Dermis blood vessel endothelial cell (primary cell): Measurements from ENCODE around the gene PCDHA3. TPM values are rescaled to one million over a fixed set of nuclear protein-coding genes. Genes with fewer than 3 reads are reported as not detected.
"Not testable (repeated sequence)": the region's sequence is repeated elsewhere in the genome, so short reads cannot be mapped to it uniquely, and the experiment has no call there.

ENCODE experiments used
- DNase-seq: peaks from one replicate; pipeline ENCODE4 v3.0.0; 2010
- total RNA-seq: library from RNA; depleted of rRNA; stranded (reverse); fragments of >200 nt; gene quantifications from 2 replicates; pipeline ENCODE4 v1.2.3, GENCODE V29; 2014

PCDHA3 gene
- 0.14 and 0.17 TPM in 2 replicates for total RNA-seq

DNA sequence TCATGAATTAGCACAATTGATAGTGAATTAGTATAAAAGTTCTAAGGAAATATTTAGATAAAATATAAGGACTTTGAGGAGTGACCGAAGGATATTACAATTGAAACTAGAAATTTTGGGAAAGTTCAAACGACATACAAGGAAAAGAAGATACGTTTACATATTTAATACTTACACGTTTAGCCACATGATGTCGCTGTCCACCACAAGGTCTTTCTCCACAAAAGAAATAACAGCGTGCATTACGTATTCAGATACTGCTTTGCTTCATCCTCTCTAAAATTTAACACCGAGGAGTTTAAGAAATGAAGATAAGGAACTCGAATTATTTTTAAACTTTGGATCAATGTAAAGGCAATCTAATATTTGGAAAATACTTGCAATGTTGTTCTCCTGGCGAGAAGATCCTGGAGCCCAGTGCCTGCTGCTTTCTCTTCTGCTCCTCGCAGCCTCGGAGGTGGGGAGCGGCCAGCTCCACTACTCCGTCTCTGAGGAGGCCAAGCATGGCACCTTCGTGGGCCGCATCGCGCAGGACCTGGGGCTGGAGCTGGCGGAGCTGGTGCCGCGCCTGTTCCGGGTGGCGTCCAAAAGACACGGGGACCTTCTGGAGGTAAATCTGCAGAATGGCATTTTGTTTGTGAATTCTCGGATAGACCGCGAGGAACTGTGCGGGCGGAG, at the start of gene PCDHA3:
PCDHA3 (plus strand) TSS at position 242 of the 678 bp plus-strand sequence.
- DNase-seq = peak; percentile 65

DNA sequence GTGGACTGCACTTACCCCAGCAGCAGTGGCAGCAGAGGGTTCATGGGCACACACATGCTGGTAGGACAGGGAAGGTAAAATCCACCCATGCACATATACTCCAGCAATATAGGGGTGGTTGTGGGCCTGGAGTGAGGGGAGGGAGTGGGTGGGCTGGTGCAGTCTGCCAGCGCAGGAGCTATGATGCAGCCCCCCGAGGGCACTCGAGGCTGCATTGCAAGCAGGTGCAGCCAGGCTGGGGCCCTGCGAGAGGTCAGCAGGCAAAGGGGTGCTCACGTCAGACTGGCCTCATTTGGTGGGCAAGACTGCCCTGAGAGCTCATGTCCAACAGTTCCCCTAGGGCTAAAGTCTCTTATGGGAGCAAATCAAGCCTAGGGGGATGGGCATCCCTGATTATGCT, 47.3 kb upstream of the PCDHA3 start:
- DNase-seq = no peak

DNA sequence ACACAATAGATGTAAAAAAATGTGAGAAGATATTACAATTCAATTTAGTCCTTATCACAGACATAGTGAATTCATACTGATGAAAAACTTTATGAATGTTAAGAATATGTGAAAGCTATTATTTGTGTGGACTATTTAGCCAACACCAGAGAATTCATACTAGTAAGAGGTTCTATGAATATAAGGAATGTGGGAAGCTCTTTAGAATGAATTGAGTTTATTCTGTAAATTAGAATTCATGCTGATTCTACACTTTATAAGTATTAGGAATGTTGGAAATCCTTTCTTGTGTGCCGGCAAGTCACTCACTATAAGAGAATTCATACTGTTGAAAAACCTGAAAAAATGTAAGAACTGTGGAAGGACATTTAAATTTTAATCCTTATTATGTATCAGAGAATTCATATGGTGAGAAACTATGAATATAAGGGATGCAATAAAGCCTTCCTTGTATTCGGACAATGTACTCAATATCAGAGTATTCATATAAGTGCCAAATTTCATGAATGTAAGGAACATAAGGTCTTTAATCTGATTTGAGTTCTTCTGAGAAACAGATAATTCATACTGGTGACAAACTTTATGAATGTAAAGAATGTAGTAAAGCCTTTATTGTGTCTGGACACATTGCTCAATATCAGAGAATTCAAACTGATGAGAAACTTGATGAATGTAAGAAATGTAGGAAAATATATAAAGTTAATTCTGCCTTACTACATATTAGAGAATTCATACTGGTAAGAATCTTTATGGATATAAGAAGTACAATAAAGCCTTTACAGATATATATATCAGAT, 36.5 kb upstream of the PCDHA3 start:
- DNase-seq = peak; percentile 4

DNA sequence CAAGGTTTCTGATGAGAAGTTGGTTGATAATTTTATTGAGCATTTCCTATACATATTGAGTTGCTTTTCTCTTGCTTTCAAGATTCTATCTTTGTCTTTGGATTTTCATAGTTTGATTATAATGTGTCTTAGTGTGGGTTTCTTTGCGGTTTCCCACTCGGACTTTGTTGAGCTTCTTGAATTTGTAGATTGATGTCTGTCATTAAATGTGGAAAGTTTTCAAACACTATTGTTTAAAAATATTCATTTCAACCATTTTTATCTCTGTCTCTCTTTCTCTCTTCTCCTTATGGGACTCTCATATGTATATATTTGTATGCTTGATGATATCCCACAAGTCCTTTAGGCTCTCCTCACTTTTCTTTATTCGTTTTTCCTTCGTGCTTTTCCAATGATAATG, 33.4 kb upstream of the PCDHA3 start:
- no peak for DNase-seq

DNA sequence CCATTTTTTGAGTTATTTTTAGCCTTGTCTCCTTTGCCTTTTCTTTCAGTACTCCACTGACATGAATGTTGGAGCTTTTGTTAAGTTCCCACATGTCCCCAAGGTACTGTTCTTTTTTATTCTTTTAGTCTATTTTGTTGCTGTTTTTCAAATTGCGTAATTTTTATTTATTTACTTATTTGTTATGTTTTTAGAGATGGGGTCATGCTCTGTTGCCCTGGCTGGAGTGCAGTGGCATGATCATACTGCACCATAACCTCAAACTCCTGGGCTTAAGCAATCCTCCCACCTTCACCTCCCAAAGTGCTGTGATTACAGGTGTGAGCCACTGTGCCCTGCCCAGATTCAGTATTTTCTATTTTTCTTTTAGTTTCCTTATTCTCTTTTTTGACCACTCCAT, 20.3 kb upstream of the PCDHA3 start:
- no peak for DNase-seq

DNA sequence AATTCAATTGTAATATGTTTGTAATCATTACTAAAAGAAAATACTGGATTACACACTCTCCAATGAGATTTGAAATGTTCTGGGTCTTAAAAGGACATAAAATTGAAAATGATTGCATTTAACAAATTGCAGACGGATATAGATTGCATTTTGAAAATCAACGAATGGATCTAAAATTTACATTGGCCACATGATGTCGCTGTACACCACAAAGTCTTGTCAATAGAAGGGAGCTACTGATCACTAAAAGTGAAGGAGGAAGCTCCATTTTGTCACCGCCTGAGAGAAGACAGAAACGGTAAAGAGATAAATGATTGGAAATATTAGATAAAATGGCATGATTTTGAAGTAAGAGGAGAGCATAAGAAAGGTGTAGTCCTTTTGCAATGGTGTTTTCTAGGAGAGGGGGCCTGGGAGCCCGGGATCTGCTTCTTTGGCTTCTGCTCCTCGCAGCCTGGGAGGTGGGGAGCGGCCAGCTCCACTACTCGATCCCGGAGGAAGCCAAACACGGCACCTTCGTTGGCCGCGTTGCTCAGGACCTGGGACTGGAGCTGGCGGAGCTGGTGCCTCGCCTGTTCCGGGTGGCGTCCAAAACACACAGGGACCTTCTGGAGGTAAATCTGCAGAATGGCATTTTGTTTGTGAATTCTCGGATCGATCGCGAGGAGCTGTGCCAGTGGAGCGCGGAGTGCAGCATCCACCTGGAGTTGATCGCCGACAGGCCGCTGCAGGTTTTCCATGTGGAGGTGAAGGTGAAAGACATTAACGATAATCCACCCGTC, 14.8 kb upstream of the PCDHA3 start, which contains the start of gene PCDHA1:
PCDHA1 (plus strand) TSS at position 236 of the 782 bp plus-strand sequence.
- DNase-seq = no peak

DNA sequence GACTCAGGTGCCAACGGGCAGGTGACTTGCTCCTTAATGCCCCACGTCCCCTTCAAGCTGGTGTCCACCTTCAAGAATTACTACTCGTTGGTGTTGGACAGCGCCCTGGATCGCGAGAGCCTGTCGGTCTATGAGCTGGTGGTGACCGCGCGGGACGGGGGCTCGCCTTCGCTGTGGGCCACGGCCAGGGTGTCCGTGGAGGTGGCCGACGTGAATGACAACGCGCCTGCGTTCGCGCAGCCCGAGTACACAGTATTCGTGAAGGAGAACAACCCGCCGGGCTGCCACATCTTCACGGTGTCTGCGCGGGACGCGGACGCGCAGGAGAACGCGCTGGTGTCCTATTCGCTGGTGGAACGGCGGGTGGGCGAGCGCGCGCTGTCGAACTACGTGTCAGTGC, 13.4 kb upstream of the PCDHA3 start:
- not testable (repeated sequence) for DNase-seq

DNA sequence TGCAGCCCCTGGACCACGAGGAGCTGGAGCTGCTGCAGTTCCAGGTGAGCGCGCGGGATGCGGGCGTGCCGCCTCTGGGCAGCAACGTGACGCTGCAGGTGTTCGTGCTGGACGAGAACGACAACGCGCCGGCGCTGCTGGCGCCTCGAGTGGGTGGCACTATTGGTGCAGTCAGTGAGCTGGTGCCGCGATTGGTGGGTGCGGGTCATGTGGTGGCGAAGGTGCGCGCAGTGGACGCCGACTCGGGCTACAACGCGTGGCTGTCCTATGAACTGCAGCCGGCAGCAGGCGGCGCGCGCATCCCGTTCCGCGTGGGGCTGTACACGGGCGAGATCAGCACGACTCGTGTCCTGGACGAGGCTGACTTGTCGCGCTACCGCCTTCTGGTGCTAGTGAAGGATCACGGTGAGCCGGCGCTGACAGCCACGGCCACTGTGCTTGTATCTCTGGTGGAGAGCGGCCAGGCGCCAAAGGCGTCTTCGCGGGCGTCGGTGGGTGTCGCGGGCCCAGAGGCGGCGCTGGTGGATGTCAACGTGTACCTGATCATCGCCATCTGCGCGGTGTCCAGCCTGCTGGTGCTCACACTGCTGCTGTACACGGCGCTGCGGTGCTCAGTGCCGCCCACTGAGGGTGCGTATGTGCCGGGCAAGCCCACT, 12.9 kb upstream of the PCDHA3 start:
- DNase-seq = not testable (repeated sequence)

DNA sequence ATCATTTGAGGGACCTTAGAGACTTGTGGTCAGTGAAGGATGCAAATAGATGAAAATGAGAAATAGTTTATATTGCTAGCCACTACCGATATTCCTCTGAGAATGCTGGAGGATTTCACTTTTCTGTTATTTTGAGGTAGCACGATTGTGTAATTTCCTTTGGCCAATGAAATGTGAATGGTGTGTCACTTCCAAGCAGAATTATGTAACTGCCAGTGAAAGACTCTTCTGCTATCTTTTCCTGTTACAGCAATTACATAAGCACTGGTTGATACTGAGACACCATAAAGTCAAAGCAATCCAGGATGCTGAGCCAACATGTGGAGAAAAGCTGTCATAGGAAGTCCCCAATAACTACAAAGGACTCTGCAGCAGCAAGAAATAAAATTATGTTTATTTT, 9.8 kb upstream of the PCDHA3 start:
- no peak for DNase-seq

DNA sequence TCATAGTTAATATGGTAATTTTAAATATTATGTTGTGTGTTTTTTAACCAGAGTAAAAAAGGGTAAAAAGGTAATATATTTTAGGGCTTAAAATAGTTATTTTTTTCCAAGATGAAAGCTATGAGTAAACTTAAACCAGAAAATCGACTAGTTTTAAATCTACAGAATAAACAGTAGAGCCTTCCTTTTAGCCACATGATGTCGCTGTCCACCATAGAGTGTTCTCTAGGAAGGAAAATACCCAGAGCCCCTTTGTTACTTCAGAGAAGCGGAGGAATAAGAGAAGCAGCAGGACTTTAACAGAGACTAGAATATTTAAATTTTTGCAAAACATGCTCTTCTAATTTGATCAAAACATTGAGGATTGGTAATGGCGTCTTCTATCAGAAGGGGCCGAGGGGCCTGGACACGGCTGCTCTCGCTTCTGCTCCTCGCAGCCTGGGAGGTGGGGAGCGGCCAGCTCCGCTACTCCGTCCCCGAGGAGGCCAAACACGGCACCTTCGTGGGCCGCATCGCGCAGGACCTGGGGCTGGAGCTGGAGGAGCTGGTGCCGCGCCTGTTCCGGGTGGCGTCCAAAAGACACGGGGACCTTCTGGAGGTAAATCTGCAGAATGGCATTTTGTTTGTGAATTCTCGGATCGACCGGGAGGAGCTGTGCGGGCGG, 6.1 kb upstream of the PCDHA3 start, which contains the start of gene PCDHA2:
PCDHA2 (plus strand) TSS at position 258 of the 664 bp plus-strand sequence.
- DNase-seq = peak; percentile 8

DNA sequence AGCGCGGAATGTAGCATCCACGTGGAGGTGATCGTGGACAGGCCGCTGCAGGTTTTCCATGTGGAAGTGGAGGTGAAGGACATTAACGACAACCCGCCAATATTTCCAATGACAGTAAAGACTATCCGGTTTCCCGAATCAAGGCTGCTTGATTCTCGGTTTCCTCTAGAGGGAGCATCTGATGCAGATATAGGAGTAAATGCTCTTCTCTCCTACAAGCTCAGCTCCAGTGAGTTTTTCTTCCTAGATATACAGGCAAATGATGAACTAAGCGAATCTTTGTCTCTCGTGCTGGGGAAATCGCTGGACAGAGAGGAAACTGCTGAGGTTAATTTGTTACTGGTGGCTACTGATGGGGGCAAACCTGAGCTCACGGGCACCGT, 5.6 kb upstream of the PCDHA3 start:
- peak; percentile 5 for DNase-seq

DNA sequence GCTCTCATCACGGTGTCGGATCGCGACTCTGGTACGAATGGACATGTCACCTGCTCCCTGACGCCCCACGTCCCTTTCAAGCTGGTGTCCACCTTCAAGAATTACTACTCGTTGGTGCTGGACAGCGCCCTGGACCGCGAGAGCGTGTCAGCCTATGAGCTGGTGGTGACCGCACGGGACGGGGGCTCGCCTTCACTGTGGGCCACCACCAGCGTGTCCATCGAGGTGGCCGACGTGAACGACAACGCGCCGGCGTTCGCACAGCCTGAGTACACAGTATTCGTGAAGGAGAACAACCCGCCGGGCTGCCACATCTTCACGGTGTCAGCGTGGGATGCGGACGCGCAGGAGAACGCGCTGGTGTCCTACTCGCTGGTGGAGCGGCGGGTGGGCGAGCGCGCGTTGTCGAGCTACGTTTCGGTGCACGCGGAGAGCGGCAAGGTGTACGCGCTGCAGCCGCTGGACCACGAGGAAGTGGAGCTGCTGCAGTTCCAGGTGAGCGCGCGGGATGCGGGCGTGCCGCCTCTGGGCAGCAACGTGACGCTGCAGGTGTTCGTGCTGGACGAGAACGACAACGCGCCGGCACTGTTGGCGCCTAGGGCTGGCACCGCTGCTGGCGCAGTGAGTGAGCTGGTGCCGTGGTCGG, 4.7 kb upstream of the PCDHA3 start:
- DNase-seq = not testable (repeated sequence)

DNA sequence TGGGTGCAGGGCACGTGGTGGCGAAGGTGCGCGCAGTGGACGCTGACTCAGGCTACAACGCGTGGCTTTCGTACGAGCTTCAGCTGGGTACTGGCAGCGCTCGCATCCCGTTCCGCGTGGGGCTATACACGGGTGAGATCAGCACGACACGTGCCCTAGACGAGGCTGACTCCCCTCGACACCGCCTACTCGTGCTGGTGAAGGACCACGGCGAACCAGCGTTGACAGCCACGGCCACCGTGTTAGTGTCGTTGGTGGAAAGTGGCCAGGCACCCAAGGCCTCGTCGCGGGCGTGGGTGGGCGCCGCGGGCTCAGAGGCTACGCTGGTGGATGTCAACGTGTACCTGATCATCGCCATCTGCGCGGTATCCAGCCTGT, 4.2 kb upstream of the PCDHA3 start:
- no peak for DNase-seq

DNA sequence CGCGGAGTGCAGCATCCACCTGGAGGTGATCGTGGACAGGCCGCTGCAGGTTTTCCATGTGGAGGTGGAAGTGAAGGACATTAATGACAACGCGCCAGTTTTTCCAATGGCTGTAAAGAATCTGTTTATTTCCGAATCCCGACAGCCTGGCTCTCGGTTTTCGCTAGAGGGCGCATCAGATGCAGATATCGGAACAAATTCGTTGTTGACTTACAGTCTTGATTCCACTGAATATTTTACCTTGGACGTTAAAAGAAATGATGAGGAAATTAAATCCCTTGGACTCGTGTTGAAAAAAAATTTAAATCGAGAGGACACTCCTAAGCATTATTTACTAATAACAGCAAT, 611 bp downstream of the PCDHA3 start:
- DNase-seq = peak; percentile 44

DNA sequence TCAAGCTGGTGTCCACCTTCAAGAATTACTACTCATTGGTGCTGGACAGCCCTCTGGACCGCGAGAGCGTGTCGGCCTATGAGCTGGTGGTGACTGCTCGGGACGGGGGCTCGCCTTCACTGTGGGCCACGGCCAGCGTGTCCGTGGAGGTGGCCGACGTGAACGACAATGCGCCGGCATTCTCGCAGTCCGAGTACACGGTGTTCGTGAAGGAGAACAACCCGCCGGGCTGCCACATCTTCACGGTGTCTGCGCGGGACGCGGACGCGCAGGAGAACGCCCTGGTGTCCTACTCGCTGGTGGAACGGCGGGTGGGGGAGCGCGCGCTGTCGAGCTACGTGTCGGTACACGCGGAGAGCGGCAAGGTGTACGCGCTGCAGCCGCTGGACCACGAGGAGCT, 1.5 kb downstream of the PCDHA3 start:
- not testable (repeated sequence) for DNase-seq

DNA sequence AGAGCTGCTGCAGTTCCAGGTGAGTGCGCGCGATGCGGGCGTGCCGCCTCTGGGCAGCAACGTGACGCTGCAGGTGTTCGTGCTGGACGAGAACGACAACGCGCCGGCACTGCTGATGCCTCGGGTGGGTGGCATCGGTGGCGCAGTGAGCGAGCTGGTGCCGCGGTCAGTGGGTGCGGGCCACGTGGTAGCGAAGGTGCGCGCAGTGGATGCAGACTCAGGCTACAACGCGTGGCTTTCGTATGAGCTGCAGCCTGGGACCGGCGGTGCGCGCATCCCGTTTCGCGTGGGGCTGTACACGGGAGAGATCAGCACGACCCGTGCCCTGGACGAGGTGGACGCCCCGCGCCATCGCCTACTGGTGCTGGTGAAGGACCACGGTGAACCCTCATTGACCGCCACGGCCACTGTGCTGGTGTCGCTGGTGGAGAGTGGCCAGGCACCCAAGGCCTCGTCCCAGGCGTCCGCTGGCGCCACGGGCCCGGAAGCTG, 2.0 kb downstream of the PCDHA3 start:
- no peak for DNase-seq

DNA sequence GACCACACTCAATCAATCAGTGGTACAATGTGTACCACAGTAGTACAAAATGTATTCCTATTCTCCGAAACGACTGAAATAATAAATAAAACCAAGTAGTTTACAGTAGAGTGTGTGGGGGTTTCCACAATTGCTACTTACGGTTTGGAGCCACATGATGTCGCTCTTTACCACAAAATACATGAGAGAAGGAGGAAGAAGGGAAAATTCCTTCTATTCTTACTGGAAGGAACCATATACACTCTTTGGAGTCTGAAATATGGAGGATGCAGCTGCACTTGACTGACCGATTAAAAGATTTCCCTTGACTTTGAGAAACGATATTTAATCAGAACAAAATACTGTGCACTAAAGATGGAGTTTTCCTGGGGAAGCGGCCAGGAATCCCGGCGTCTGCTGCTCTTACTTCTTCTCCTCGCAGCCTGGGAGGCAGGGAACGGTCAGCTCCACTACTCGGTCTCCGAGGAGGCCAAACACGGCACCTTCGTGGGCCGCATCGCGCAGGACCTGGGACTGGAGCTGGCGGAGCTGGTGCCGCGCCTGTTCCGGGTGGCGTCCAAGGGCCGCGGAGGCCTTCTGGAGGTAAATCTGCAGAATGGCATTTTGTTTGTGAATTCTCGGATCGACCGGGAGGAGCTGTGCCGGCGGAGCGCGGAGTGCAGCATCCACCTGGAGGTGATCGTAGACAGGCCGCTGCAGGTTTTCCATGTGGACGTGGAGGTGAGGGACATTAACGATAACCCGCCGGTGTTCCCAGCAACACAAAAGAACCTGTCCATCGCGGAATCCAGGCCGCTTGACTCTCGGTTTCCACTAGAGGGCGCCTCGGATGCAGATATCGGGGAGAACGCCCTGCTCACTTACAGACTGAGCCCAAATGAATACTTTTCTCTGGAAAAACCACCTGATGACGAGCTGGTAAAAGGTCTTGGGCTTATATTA, 6.2 kb downstream of the PCDHA3 start, which contains the start of gene PCDHA4:
PCDHA4 (plus strand) TSS at position 235 of the 942 bp plus-strand sequence.
- peak; percentile 38 for DNase-seq

DNA sequence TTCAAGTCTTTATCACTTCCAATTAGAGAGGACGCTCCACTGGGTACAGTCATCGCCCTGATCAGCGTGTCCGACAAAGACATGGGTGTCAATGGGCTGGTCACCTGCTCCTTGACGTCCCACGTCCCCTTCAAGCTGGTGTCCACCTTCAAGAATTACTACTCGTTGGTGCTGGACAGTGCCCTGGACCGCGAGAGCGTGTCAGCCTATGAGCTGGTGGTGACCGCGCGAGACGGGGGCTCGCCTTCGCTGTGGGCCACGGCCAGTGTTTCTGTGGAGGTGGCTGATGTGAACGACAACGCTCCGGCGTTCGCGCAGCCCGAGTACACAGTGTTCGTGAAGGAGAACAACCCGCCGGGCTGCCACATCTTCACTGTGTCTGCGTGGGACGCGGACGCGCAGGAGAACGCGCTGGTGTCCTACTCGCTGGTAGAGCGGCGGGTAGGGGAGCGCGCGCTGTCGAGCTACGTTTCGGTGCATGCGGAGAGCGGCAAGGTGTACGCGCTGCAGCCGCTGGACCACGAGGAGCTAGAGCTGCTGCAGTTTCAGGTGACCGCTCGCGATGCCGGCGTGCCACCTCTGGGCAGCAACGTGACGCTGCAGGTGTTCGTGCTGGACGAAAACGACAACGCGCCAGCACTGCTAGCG, 7.5 kb downstream of the PCDHA3 start:
- DNase-seq = not testable (repeated sequence)

DNA sequence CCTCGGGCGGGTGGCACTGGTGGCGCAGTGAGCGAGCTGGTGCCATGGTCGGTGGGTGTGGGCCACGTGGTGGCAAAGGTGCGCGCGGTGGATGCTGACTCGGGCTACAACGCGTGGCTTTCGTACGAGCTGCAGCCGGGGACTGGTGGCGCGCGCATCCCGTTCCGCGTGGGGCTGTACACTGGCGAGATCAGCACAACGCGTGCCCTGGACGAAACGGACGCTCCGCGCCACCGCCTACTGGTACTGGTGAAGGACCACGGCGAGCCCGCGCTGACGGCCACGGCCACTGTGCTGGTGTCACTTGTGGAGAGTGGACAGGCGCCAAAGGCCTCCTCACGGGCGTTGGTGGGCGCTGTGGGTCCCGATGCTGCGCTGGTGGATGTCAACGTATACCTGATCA, 8.0 kb downstream of the PCDHA3 start:
- DNase-seq = no peak
